Activated gamma-delta T cell (primary cell): Measurements from ENCODE around the gene AMFR.

ENCODE experiments used
- DNase-seq: peaks from one replicate; lab custom pipeline; 2025; lab: John Stamatoyannopoulos, UW

The AMFR gene

DNA sequence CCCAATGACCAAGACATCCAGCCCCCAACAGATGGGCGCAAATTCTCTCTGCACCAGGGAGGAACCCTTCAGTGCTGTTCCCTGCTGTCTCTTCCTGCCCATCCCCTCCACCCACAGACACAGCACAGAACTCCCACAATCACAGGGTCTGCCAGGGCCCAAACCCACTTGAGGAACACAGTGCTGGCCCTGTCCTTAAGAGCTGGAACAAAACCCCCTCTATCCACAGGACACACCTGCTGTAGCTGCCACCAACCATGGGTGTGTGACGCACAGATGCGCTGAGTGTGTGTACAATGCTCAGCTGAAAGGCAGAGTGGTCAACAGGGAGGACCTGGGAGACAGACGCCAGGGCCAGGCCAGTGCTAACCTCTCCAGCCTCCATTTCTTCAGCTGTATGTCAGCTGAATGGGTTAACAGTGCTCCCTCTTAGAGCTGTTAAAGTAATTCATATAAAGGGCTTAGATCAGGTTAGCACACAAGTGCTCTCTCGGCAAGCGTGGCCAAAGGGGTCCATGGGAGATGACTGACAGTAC, 62.1 kb downstream of the AMFR start:
- DNase-seq: no peak

GRCh38 chr16:56362706-56363105, 62.6 kb downstream of the AMFR start:
- no peak for DNase-seq

- no peak for DNase-seq
Observed at GRCh38 chr16:56362057-56362655, 63.2 kb downstream of the AMFR start.

DNA sequence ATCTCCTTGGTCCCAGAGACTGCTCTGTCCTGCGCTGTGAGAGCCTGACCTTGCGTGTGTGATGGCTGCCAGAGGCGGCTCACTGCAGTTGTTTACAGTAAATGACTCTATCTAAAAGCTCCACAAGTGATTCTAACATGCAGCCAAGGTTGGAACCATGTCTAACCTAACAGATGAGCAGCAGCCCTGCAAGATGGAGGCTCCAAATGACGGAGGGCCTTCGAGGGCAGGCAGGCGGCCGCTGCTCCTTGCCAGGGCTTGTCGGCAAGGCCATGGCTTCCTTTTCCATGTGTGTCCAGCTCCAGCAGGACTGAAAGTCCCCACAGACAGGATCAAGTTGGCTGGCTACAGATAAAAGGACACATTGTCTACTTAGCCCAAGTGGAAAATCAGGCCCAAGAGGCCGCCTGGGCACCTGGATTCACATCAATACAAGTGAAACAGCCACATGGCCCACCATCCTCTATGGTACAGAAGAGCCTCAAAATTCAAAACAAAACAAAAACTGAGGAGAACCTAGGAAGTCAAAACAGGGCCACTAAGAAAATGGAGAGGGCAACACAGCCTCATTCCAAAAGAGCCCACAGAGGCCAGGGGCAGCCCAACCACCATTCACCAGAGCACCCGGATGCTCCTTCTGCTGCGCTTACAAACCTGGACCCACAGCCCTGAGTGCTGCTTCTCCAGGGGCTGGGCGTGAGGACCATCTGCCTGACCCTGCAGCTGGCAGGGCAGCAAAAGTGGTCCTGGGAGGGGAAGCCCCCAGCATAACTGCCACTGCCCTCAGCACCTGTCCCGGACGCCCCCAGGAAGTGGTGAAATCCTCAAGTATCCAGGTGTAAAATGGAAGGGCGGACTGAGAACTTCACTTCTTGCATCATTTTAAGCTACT, 65.0 kb downstream of the AMFR start:
- no peak for DNase-seq

DNA sequence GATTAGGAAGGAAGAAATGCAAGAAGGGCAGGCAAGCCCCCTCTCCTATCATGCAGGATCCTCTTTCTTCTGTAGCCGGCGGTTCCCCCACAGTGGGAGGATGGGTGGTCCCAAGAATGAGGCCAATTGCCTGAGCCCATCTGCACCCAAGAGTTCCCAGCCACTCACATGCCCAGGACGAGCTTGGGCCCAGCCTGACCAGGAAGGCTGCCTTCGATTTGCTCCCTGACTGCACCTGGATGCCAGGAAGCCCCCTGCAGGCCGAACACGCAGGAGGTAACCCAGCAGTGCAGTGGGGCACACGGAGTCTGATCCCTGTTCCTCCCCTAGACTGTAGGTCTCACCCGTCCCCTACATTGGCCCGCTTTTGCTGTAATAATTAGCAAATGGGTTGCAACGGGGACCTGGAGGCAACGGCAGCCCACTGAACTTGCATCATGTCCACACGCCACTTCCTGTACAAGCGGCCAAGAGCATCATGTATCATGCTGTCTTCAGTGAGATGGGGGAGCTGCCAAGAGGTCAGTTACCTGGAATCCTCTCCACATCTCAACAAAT, 67.5 kb downstream of the AMFR start:
- no peak for DNase-seq

GRCh38 chr16:56357241-56357764, 68.0 kb downstream of the AMFR start:
- DNase-seq: no peak

- peak; percentile 23 for DNase-seq
Observed at GRCh38 chr16:56356276-56357240, 68.8 kb downstream of the AMFR start.

GRCh38 chr16:56355786-56356275, 69.5 kb downstream of the AMFR start:
- no peak for DNase-seq

- no peak for DNase-seq
Observed at GRCh38 chr16:56355221-56355620, 70.1 kb downstream of the AMFR start.

- DNase-seq: no peak
Observed at GRCh38 chr16:56354746-56355145, 70.6 kb downstream of the AMFR start.

DNA sequence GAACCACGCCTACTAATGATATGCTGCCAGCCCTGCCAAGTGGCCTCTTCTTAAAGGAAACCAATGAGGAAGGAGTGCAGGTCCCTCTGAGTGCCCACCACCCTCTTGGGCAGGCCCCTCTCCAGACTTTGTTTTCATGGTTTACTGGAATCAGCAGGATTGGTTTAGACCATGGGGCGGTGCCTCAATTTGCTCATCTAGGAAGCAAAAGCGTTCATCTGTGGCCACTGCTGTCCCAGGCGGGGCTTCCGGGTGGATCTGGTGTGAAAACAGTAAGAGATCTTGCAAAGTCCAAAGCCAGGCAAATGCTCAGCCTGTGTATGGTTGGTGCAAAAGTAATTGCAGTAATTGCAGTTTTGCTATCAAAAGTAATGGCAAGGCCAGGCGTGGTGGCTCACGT, 71.3 kb downstream of the AMFR start:
- DNase-seq: no peak

DNA sequence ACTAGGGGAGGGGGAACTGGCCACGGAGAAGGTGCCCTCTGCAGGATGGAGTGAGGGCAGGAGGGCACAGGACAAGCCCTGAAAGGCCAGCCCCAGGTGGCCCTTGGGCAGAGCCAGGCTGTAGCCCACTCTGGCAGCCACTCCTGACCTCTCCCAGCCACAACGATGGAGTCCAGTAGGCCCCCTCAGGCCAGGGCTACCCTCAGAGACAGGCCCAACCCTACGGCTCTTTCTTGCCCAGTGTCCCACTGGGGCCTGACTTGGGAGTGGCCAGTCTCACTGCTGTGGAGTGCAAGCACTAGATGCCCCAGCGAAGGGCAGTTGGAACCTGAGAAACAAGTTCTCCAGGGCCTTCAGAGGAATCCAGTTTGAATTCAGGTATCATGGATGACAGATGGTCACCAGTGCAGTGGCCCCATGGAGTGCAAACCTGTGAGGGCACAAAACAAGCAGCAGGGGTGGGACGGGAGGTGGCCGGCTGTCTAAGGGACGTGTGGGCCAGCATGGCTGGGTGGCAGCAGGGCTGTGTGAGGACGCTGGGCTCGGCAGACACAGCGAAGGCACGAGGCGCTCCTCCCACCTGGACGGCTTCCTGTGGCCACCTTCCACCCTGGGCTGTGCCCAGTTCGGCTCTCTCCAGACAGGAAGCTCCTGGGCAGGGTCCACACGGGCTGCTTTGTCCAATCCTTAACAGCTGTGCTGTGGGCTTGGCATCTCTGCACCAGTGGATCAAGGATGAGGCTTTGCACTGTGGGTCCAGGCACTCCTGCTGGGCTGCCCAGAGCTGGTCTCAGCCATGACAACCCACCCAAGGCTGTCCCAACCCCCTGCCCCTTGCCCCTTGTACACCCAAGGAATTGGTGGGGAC, 72.1 kb downstream of the AMFR start:
- no peak for DNase-seq

DNA sequence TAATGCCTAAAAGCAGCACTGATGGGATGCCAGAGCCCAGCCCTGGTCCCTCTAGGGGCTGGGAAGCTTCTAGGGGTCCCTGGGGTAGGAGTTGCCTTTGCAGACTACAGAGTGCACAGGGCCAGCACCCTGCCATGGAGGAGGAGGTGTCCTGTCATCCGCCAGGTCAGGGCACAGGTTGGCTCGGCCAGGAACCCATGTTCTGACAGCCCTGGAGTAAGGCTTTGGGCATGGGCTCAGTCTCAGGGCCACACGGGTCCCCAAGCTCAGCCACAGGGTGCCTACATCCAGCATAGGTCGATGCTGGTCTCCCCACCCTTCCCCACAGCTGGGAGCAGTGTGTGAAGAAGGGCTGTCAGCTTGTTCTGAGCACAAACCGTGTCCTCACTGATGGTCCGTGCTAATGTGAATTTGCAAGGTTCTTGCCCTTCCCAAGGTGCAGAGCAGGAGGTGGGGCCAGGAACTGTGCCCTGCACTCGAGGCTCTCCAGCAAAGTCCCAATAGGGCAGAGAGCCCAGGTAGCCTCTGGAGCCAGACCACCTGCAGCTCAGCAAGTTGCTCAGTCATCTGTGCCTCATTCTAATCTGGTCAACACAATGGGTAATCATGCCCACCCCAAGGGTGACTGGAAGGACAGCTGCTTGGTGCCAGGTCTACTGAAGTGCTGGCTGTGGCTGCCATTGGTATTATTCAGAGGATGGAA, 72.8 kb downstream of the AMFR start:
- no peak for DNase-seq

- no peak for DNase-seq
Observed at GRCh38 chr16:56351481-56351880, 73.9 kb downstream of the AMFR start.

DNA sequence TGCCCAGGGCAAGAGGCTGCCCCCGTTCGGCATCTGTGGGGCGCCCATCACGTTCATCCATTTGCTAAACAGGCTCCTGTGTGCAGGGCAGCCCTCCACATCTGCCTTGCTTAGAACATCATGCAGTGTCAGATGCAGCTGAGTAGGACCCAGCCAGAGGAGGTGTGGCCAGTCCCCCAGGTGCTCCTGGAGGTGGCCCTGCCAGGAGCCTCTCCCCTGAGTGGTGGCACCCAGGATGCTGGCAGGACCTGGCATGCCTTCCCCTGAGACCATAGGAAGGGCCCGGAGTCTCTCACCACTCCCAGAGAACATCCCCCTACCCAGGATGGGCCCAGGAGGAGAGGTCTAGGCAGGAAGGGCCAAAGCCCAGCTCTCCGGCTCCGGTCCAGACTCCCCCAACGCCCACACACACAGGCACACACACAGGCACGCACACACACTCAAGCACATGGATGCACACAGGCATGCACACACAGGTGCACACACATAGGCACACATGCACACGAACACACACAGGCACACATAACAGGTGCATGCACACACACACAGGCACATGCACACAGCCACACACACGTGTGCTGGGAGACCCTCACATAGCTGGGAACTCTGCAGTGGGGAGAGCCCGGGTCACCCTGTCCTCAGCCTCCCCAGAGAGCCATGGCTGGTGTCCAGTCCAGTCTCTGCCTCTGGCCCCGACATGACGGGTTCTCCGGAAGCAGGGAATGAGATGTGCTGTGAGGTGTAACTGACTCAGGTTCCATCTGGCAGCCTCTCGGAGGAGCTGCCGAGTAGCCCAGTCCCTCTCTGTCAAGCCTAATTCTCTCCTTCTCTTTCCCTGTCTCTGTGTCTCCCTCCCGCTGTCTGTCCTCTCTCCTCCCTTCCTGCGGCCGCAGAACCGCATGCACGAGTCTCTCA, 74.6 kb downstream of the AMFR start:
- no peak for DNase-seq

GRCh38 chr16:56349711-56350161, 75.6 kb downstream of the AMFR start:
- no peak for DNase-seq

DNA sequence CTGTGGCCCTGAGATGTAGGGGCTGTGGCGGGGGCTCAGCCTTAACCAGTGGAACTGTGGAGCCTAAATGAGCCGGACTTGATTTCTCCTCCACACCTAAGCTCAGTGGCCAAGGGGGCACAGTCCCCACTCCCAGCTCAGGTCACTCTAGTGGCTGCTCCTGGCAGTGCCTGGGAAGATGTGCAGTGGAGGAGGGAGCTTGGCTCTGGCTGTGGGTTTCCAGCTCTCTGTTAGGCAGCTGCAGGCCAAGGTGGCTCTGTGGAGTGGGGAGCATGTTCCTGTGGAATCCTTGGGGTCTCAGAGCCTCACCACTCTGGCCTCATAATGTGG, 76.3 kb downstream of the AMFR start:
- no peak for DNase-seq
